Thoracic aorta (tissue), 2 donors: ENCODE data around the gene NTRK2. TPM values are rescaled to one million over a fixed set of nuclear protein-coding genes. Genes with fewer than 3 reads are reported as not detected.

ENCODE experiments used
- ATAC-seq: fragments of 150-250 bp; one replicate; pipeline ENCODE4 v1.8.0; 2017; ENCODE audit warnings: low read depth; ENCODE audit not compliant: insufficient number of reproducible peaks, low FRiP score
- DNase-seq: peaks from one replicate; pipeline ENCODE4 v3.0.0-alpha.2; 2020; ENCODE audit warnings: low spot score
- H3K27ac ChIP-seq, 2 donors: fragments of 200-600 bp; sonication (generic); 1 replicate in 1 of 2; 2 replicates in 1 of 2; pipeline ENCODE4 v1.5.1; 2016; ENCODE audit warnings: mild to moderate bottlenecking in 2 of 2, moderate library complexity in 2 of 2
- H3K27me3 ChIP-seq: fragments of 200-600 bp; sonication (generic); replicated peaks from 2 replicates; pipeline ENCODE4 v1.6.0; 2016; ENCODE audit warnings: mild to moderate bottlenecking; ENCODE audit not compliant: insufficient read depth
- H3K36me3 ChIP-seq: fragments of 200-600 bp; sonication (generic); one replicate; pipeline ENCODE4 v1.5.1; 2016
- H3K4me1 ChIP-seq, 2 donors: fragments of 200-600 bp; sonication (generic); 1 replicate in 1 of 2; 2 replicates in 1 of 2; pipeline versions ENCODE4 v1.5.1 to v1.6.0; 2016; ENCODE audit warnings: low read depth in 2 of 2, mild to moderate bottlenecking in 1 of 2; ENCODE audit not compliant: control insufficient read depth in 1 of 2
- H3K4me3 ChIP-seq: fragments of 200-600 bp; sonication (generic); 2 replicates; pipeline ENCODE4 v1.5.1; 2016; ENCODE audit warnings: mild to moderate bottlenecking
- H3K9me3 ChIP-seq: fragments of 200-600 bp; sonication (generic); 2 replicates; pipeline ENCODE4 v1.5.1; 2016
- total RNA-seq, 2 donors: library from RNA; depleted of rRNA; stranded (reverse); fragments of >200 nt; gene quantifications; one replicate each; pipeline versions ENCODE4 v1.1.0 to v1.2.3, GENCODE V29; 2016
- TF ChIP-seq, protein P1 (sequence below): fragments of 200-600 bp; sonication (generic); IDR thresholded peaks from one replicate; pipeline ENCODE4 v1.5.1; 2019; ENCODE audit warnings: antibody characterized with exemption

Gene NTRK2
- total RNA-seq, 2 donors from 2014 or later: 12.6 to 27.9 TPM

DNA sequence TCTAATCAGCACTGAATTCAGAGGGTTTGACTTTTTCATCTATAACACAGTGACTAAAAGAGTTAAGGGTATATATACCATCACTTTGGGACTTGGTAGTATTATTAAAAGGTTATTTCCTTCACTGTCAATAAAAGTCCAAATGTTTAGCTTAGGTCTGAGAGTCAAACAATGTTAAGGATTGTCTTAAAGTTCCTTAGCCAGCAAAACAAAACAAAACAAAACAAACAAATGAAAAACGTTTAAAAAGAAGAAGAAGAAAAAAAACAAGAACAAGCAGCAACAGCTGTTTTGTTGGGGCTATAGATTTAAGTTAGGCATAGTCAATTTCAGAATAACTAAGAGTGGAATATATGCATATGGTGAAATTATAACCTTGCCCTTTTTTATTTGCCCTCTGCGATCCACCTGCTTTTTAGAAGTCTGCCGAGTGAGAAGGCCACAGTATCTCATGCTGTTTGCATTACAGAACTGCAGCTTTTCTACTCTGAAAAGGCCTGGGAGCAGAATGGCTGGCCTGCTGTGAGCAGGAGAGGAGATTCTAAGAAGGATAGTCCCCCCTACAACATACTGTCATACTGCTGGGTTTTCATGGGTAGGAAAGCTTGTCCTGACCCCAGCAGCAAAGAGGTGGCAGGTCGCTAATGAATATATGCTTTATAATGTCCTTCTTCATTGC is 141.7 kb downstream of the NTRK2 start:
- Histone ChIP-seq H3K4me1 (no peaks in the 10 kb centered on the region), H3K4me3 (no peak overlapping the region), H3K27ac (no peak overlapping the region), H3K36me3 (no peaks in the 10 kb centered on the region), H3K27me3 (no peaks in the 10 kb centered on the region), H3K9me3 (no peaks in the 10 kb centered on the region)
- ATAC-seq: no peak
- DNase-seq: no peak
- TF ChIP-seq, protein P1, sequence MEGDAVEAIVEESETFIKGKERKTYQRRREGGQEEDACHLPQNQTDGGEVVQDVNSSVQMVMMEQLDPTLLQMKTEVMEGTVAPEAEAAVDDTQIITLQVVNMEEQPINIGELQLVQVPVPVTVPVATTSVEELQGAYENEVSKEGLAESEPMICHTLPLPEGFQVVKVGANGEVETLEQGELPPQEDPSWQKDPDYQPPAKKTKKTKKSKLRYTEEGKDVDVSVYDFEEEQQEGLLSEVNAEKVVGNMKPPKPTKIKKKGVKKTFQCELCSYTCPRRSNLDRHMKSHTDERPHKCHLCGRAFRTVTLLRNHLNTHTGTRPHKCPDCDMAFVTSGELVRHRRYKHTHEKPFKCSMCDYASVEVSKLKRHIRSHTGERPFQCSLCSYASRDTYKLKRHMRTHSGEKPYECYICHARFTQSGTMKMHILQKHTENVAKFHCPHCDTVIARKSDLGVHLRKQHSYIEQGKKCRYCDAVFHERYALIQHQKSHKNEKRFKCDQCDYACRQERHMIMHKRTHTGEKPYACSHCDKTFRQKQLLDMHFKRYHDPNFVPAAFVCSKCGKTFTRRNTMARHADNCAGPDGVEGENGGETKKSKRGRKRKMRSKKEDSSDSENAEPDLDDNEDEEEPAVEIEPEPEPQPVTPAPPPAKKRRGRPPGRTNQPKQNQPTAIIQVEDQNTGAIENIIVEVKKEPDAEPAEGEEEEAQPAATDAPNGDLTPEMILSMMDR: no peak

DNA sequence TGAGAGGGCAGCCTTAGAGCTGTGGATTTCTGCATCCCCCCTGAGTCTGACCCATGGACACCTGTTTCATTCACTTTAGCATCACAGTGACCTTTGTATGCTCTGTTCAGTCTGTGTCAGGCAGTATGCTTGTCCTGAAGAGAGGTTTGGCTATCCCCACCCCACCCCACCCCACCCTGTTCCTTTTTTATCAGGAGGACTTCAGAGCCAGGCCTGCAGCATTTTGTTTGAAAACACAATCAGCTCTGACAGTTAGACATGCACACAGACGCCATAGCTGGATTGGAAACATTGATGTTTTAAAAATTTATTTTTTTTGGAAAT is 142.2 kb downstream of the NTRK2 start:
- ATAC-seq (no peak), DNase-seq (no peak)
- Histone ChIP-seq H3K27me3 (no peaks in the 10 kb centered on the region), H3K27ac (no peak overlapping the region), H3K4me3 (no peak overlapping the region), H3K4me1 (no peaks in the 10 kb centered on the region), H3K9me3 (no peaks in the 10 kb centered on the region), H3K36me3 (no peaks in the 10 kb centered on the region)
- TF ChIP-seq, protein P1: no peak

DNA sequence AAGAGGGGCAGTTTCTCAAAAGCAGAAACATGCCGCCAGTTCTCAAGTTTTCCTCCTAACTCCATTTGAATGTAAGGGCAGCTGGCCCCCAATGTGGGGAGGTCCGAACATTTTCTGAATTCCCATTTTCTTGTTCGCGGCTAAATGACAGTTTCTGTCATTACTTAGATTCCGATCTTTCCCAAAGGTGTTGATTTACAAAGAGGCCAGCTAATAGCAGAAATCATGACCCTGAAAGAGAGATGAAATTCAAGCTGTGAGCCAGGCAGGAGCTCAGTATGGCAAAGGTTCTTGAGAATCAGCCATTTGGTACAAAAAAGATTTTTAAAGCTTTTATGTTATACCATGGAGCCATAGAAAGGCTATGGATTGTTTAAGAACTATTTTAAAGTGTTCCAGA is 142.8 kb downstream of the NTRK2 start:
- Histone ChIP-seq H3K4me1 (no peaks in the 10 kb centered on the region), H3K4me3 (no peak overlapping the region), H3K36me3 (no peaks in the 10 kb centered on the region), H3K27me3 (no peaks in the 10 kb centered on the region), H3K27ac (no peak overlapping the region), H3K9me3 (no peaks in the 10 kb centered on the region)
- TF ChIP-seq, protein P1: no peak
- DNase-seq: no peak
- ATAC-seq: no peak

- no peaks in the 10 kb centered on the region for H3K36me3 ChIP-seq
- TF ChIP-seq, protein P1: no peak
- ATAC-seq: no peak
- no peaks in the 10 kb centered on the region for H3K4me1 ChIP-seq
- no peak overlapping the region for H3K27ac ChIP-seq
- DNase-seq: no peak
- H3K4me3 ChIP-seq: no peak overlapping the region
- no peaks in the 10 kb centered on the region for H3K9me3 ChIP-seq
- no peaks in the 10 kb centered on the region for H3K27me3 ChIP-seq
Measured at GRCh38 chr9:84812847-84813246, 143.3 kb downstream of the NTRK2 start.

DNA sequence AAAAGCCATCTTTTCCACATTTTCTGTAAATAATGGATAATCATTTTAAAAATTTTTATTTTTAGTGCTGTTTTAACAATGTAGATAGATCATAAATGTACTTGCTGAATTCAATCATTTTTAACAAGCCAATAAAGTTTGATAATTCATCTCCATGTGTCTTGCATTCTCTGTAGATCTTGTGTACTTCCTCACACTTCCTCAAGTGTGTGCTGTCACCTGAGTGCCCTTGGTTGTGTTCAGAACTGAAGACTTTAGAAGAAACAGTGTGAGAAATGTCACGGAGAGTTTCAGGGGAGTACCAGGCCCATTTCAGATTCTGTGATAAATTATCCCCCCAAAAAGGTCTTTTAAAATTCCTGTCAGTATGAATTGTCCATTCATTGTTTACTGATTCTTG is 146.0 kb downstream of the NTRK2 start:
- no peak overlapping the region for H3K4me3 ChIP-seq
- TF ChIP-seq, protein P1: no peak
- no peaks in the 10 kb centered on the region for H3K4me1 ChIP-seq
- no peaks in the 10 kb centered on the region for H3K9me3 ChIP-seq
- H3K27me3 ChIP-seq: no peaks in the 10 kb centered on the region
- no peak for DNase-seq
- no peak overlapping the region for H3K27ac ChIP-seq
- ATAC-seq: no peak
- no peaks in the 10 kb centered on the region for H3K36me3 ChIP-seq
